22Rv1 (cell line): ENCODE results near the gene JMJD7.

Experiments
- ZFX ChIP-seq: fragments of 450-650 bp; IDR thresholded peaks from 2 replicates; pipeline ENCODE4 v1.6.1; 2017; ENCODE audit warnings: antibody characterized with exemption, borderline replicate concordance
- TF ChIP-seq, protein P1 (sequence below): fragments of 450-650 bp; IDR thresholded peaks from 2 replicates; pipeline ENCODE4 v1.5.1; 2017; ENCODE audit warnings: mild to moderate bottlenecking

DNA sequence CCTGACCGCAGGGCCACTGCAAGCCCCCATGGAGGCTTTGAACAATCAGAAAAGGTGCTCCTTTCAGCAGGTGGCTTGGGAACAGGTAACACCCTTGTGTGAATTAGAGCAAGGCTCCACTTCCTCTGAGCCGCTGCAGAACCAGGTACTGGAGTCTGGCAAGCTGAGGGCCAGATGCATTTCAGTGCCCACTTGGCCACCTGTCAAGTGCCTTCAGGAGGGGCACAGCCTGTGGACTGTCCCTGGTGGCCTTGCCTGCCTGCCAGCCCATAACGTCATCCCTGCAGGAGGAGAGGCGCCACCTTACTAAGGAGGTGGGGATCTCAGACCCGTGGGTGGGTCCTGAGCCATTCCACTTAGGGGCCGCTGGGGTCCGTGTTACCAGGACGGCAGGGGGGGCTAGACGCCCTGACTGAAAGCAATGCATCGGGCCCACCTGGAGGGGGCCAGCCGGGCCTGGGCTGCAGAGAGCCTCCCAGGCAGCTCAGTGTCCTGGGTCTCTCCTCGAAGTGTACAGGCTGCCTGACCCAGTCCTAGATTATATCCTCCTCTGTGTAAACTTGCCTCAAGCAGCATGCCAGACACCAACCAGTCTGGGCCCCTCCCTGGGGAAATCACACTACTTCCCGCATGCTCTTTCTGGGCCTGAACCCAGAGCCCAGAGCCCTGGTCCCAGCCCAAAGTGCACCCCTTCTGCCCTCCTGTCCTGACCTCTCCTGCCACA is 49.9 kb downstream of the JMJD7 start:
- TF ChIP-seq, protein P1, sequence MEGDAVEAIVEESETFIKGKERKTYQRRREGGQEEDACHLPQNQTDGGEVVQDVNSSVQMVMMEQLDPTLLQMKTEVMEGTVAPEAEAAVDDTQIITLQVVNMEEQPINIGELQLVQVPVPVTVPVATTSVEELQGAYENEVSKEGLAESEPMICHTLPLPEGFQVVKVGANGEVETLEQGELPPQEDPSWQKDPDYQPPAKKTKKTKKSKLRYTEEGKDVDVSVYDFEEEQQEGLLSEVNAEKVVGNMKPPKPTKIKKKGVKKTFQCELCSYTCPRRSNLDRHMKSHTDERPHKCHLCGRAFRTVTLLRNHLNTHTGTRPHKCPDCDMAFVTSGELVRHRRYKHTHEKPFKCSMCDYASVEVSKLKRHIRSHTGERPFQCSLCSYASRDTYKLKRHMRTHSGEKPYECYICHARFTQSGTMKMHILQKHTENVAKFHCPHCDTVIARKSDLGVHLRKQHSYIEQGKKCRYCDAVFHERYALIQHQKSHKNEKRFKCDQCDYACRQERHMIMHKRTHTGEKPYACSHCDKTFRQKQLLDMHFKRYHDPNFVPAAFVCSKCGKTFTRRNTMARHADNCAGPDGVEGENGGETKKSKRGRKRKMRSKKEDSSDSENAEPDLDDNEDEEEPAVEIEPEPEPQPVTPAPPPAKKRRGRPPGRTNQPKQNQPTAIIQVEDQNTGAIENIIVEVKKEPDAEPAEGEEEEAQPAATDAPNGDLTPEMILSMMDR, result no peak
- no peak for TF ChIP-seq ZFX
